GM19025 (cell line): ENCODE data around the gene B3GALT5.
"Not testable (repeated sequence)": the region's sequence is repeated elsewhere in the genome, so short reads cannot be mapped to it uniquely, and the experiment has no call there.

Experiments
- ATAC-seq: cut with Tn5 transposase; IDR thresholded peaks from one replicate; pipeline ENCODE4 v1.9.1; 2021; ENCODE audit warnings: mild to moderate bottlenecking, low read depth, moderate library complexity; ENCODE audit not compliant: unreplicated experiment

Gene B3GALT5

DNA sequence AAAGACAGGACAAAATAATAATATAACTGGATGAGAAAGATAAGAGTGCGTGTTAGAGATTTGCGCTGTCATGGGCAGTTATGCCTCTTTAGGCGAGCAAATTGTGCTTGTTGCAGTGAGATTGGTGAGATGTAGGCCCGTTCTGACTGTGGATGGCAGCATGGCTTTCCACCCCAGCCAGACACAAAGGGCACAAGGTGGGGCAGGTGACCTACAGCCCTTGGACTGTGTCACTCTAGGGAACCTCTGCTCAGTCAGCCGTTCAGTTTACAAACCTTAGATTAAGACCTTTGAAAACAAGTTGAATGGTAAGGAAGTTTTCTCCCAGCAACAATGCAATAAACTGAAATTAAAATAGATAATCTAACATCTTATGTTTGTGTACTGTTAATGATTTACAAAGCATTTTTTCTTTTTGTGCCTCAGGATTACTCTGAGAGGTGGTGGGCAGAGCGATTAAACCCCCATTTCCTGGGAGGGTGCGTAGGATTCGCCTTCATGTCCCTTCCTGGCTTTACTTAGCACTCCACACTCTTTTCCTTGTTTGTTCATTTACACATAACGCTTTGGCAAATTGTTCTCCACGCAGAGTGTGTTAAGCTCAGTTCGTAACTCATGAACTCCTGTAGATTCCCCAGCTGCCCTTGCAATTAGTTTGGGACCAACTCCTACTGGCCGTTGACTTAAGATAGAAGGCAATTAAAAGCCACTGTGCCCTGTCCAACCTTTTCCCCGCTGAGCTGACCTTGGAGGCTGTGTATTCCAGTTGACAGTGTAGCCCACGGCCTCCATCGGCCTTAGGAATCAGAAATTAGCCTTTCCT lies 74.1 kb downstream of the B3GALT5 start:
- ATAC-seq = no peak

DNA sequence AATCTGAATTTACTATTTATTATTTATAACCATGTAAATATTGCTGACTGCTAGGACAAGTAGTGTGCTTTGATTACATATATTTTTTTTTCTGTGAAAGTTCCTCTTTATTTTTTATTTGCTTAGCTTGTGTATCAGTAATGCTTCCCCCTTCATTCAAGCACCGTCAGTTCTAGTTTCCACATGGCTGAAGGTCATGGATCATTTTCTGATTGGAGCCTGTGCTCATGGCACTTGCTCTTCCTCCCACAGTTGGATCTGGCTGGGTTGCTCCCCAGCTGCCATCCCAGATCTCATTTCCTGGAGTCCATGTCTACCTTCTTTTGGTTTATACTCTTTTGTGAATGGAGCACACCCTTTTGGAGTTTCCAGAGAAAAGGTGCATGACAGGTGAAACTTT lies 75.3 kb downstream of the B3GALT5 start:
- ATAC-seq = no peak

DNA sequence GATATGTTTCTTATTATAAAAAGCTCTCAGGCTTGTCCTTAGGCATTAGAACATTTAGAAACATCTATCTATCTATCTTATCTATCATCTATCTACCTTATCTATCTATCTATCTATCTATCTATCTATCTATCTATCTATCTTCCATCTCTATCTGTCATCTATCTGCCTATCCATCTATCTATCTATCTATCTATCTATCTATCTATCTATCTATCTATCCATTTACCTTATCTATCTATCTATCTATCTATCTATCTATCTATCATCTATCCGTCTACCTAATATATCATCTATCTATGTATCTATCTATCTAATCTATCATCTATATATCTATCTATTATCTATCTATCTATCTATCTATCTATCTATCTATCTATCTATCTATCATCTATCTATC lies 77.1 kb downstream of the B3GALT5 start:
- ATAC-seq = not testable (repeated sequence)

DNA sequence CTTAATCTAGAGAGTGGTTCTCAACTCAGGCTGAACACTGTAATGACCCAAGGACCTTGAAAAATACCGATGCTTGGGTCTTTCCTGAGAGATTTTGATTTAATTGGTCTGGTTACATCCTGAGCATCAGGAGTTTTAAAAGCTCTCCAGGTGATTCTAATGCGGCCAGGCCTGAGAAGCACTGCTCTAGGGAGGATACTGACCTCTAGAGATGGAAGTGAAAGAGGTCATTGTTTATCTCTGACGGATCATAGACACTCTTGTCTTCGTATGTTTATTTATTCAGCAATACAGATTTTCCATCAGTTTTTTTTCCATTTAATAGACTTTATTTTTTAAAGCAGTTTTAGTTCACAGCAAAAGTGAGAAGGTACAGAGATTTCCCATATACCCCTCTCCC lies 77.7 kb downstream of the B3GALT5 start:
- ATAC-seq = no peak

DNA sequence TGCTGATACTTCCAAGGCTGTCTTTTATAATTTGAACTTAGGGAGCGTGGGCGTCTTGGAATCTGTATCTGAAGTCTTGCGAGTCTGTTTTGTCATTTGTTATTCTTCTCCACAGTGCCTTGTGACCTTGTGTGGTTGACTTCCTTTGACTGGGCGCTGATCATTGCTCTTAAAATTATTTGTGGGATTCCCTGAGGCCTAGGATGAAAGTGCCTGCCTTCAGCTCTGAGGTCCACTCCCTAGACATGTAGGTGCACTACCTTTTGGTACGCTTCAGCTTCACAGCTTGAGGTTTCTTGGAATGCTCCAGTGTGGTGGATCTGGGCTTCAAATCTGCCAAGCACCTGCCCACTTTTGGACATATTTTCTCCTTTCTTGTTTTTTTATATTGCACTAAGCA lies 82.0 kb downstream of the B3GALT5 start:
- no peak for ATAC-seq

DNA sequence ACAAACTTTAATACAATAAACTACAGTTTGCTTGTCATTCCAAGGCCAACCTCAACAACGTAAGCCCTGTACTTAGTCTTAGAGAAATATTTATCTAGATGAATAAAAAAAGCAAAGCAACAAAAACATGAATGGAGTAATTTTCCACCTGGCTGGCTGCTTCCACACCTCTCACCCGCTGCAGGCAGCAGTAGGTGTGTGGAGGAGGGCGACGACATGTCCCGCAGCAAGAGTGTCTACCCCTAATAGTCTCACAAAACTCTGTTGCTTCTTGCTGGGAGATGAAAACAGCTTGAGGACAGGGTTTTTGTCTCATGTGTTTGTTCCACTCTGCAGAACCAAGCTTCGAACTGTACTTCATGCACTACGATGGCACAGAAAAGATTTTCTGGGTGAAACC lies 83.5 kb downstream of the B3GALT5 start:
- ATAC-seq = no peak

DNA sequence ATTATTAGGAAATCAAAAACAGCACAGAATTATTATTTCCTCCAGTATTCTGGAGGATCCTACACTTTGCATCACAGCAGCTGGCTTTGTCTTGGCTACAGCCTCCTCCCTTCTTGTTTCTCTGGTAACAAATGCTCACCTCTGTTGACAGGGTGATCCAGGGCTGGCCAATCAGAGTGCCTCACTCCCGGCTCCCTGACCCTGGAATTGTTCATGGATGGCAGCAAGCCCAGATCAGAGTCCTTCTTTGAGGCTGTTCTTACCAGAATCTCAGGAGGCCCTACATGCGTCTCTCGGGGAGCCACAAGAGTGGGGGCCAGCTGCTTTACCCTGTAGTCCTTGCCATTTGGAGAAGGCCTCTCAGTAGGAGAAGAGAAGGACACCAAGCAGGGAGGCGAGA lies 83.9 kb downstream of the B3GALT5 start:
- no peak for ATAC-seq

DNA sequence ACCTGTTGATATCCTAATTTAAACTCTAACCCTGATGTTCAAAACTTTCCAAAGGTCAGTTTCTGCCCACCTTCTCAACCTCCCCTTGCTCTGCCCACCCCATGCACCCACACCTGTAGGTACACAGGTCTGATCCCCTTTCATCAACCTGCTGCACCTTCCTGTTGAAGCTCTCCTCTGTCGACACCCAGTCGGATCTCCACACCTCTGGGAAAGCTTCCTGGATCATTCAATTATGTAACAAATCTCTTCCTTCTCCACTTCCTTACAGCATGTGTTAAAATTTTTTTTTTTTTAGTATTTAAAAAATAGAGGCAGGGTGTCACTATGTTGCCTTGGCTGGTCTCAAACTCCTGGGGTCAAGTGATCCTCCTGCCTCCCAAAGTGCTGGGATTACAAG lies 87.6 kb downstream of the B3GALT5 start:
- ATAC-seq = no peak

DNA sequence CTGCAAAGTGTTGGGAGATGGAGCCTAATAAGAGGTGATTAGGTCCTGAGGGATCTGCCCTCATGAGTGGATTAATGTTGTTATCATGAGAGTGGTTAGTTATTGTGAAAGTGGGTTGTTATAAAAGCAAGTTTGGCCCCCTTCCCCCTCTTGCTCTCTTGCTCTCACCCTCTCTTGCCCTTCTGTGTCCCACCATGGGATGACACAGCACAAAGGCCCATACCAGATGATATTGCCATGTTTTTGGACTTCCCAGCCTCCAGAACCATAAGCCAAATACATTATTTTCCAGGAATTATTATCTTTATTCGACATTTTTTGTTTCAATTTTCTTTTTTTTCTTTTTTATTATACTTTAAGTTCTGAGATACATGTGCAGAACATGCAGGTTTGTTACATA lies 90.8 kb downstream of the B3GALT5 start:
- ATAC-seq = no peak

DNA sequence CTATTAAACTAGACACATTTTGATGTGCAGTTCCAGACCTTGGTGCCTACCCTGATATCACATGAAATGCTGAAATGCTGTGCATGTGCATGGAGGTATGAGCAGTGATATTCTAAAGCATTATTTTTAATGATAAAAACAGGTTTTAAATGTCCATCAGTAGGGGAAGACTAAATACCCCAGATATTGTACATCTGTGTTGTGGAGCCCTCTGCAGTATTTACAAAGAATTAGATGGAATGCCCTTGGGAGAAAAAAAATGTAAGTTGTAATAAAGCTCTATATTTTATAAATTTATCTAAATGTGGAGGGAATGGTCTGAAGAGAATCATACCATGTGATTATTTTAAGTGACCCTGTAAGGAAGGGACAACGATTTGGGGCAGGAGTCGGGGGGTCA lies 93.1 kb downstream of the B3GALT5 start:
- ATAC-seq = no peak

DNA sequence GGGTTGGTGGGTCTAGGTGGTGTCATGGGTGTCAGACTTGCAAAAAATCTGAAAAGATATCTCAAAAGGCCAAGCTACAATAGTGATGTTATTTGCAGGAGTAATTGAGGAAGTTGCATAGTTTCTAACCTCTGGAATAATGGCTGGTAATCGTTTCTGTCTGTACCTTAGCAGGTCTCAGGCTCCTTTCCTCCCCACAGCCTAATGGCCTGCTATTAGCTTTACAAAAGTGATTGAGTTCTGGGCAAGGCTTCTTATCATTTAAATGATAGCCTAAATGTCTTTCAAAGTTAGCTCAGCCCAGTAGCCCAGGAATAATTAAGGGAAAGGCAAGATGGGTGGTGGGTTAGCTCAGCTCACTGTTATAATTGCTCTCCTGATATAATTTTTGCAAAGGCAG lies 94.6 kb downstream of the B3GALT5 start:
- no peak for ATAC-seq

DNA sequence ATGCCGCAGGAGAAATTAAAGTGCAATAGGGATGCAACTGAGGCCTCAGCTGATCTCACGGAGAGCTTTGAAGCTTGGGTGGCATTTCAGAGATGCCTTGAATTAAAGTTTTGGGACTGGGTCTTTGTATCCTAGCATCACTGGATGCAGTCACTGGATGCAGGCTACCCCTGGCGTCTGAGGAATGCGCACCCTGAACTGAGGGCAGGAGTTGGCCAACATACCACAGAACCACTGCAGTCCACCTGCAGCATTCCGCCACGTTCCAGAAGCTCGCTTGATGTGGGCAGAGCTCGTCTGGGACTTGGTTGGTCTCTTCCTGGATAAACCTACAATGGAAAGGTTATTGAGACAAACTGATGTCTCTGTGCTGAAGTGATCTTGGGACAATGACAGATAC lies 98.1 kb downstream of the B3GALT5 start:
- no peak for ATAC-seq

DNA sequence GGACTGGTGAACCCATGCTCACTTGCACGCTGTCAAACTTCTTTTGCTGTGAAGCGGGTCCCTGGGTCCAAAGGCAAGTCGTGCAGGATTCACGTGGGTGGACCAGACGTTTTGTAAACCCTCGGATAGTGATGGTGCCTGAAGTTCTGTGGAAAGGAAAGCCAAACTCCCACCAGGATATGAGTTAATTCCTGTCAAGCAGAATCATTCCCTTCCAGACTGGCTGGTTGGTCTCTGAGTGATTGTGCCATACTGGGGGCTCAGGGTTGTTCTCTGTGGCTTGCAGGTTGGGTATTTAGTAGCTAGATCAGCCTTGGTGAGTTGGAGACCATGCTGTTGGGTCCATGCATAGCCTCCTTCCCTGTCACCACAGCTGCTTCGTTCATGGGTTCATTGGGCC lies 99.5 kb downstream of the B3GALT5 start:
- ATAC-seq = no peak

DNA sequence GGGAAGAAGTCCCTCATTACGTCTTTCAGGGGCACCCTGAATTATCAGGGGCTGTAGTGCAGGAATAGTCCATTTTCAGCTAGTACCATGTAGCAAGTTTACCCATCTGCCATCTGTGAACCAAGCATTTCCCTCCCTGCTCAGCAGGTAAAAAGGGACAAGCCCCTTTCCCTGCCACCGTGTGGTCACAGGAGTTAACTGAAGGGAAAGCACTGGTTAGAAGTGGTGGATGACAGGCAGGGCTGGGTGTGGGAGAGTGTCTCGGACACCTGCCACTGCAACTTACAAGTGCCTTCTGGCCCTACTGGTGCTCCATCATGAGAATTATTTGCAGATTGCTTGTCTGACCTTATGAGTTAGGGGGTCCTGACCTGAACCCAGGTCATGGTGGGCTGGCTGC lies 100.2 kb downstream of the B3GALT5 start:
- no peak for ATAC-seq

DNA sequence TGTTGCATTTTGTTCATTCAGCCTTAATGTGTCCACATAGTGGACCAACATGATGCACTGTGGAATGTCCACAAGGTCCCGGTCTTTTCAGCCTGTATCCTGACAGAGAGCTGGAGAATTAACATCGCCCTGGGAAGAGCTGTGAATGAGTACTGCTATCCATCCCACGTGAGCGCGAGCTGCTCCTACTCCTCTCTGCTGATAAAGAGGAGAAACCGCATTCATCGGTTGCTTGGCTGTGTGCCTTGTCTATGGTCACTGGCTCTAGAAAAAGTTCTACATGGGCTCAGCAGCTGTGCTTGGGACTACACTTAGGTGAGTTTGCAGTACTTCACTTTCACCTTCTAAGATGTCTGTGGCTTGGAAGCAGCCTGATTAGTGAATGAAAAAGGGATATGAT lies 101.2 kb downstream of the B3GALT5 start:
- ATAC-seq = no peak

DNA sequence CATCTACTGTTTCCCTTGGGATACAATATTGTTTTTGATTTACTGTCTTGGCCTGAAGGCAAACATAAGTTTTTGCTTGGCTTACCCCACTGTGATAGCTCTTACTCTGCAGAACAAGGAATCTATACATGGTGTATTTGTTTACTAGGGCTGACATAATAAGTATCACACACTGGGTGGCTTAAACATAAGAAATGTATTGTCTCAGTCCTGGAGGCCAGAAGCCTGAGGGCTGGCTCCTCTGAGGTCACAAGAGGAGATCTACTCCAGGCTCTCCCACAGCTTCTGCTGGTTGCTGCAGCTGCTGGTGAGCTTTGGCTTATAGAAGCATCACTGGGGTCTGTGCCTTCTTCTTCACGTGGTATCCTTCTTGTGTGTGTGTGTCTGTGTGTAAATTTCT lies 101.6 kb downstream of the B3GALT5 start:
- ATAC-seq = no peak

DNA sequence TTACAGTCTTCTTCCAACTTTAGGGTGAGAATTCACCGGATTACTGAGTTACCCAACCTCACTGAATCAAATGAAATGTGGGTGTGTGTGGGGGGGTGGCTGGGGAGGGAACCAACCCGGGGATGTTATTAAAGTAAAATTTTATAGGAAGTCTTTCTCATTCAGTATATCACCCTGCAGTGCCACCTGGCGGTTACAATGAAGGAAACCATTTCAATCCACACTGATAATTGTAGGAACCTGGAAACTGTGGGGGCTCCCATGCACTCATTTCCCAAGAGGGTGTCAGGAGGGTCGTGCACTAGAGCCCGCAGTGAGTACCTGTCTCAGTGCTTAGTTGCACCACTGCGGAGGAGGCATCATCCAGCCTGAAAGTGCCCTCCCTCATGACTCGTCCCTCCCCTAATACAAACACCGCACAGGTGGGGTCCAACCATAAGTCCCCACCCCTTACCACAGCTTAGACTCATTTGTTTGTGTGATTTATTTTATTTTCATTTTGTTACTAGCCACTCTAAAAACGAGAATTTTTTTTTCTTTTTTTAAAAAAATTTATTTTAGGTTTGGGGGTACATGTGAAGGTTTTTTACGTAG lies 103.2 kb downstream of the B3GALT5 start:
- ATAC-seq = no peak

DNA sequence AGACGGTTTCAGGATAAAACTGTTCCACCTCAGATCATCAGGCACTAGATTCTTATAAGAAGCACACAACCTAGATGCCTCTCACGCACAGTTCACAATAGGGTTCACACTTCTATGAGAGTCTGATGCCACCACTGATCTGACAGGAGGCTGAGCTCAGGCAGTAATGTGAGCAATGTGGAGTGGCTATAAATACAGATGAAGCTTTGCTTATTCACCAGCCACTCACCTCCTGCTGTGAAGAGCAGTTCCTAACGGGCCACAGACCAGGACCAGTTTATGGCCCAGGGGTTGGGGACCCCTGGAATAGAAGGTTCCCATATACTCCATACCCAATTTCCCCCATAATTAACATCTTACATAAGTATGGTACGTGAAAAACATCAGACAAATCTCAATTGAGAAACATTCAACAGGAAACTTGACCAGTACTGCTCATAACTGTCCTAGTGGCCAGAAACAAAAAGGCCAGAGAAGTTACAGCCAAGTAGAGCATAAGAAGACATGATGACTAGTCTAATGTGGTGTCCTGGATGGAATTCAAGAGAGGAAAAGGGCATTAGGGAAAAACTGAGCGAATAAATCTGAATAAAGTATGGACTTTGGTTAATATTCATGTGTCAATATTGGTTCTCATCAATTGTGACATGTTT lies 107.5 kb downstream of the B3GALT5 start:
- ATAC-seq = no peak

DNA sequence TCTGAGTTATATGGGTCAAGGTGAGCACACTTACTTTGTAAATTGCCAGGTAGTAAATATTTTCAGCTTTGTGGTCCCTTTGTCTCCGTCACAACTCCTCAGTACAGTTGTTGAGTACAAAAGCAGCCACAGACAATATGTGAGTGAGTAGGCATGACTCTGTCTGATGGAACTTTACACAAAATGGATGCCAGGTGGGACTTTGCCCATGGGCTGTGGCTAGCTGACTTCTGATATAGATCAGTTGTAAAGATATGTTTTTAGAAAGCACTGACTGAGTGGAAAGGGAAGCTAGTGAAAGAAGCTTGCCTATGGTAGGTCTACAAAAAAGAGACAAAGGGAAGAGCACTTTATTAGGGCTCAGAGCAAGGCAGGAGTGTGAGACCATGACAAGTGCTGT lies 109.1 kb downstream of the B3GALT5 start:
- ATAC-seq = no peak
